Colonic mucosa (tissue), 4 donors: ENCODE measurements around the gene ASCC1. TPM values are rescaled to one million over a fixed set of nuclear protein-coding genes. Genes with fewer than 3 reads are reported as not detected.
"Not testable (repeated sequence)": the region's sequence is repeated elsewhere in the genome, so short reads cannot be mapped to it uniquely, and the experiment has no call there.

Source experiments
- DNase-seq: peaks from one replicate; pipeline ENCODE4 v3.0.0-alpha.2; 2020
- H3K27ac ChIP-seq: fragments of 200-600 bp; one replicate; pipeline ENCODE4 v1.8.0; 2021
- H3K27me3 ChIP-seq: fragments of 200-600 bp; one replicate; pipeline ENCODE4 v1.8.0; 2021
- H3K36me3 ChIP-seq: fragments of 200-600 bp; one replicate; pipeline ENCODE4 v1.8.0; 2021
- H3K4me1 ChIP-seq: fragments of 200-600 bp; one replicate; pipeline ENCODE4 v1.8.0; 2021; ENCODE audit warnings: mild to moderate bottlenecking
- H3K4me3 ChIP-seq: fragments of 200-600 bp; one replicate; pipeline ENCODE4 v1.8.0; 2021
- H3K9ac ChIP-seq, 2 donors: one replicate each; pipeline ENCODE4 v1.7.0; 2013; ENCODE audit warnings: control low read depth in 2 of 2, low read depth in 2 of 2, low read length in 2 of 2
- H3K9me3 ChIP-seq: fragments of 200-600 bp; one replicate; pipeline ENCODE4 v1.8.0; 2021
- intact Hi-C: fragments of 100-400 bp; cut with DNase I; formaldehyde crosslinking; loops from one replicate; pipeline ENCODE4 v1.14.1; 2022
- total RNA-seq, 2 donors: library from RNA; stranded (reverse); fragmentation: NEBNext Ultra II Directional in 1 of 2; extraction: Animal tissue kit (Norgen Biotek cat#: 25700) in 1 of 2; gene quantifications; one replicate each; pipeline ENCODE4 v1.2.1, GENCODE V29; 2021
- TF ChIP-seq, protein P1 (sequence below): fragments of 200-600 bp; IDR thresholded peaks from one replicate; pipeline ENCODE4 v1.8.0; 2022; ENCODE audit warnings: antibody characterized with exemption, mild to moderate bottlenecking
- donor health status: healthy.
- donor health status: DM: no; HTN: no; CAD: no.
- donor health status: DM: no; HTN: no; CAD: no.

Gene ASCC1
- total RNA-seq, 2 donors from 2014 or later: 16.2 to 19.2 TPM

DNA sequence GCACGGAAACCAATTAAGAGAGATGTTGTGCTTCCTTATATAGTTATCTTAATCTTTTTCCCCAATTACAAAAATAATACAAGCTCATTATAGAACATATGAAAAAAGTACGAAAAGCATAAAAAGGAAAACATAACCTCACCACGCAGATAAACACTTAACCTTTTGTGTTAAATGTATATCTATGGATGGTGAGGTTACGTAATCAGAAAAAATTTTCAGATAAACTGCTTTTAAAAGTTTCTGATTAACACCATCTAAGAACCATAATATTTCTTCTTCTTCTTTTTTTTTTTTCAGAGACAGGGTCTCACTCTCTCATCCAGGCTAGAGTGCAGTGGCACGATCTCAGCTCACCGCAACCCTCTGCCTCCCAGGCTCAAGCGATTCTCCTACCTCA lies 78.5 kb downstream of the ASCC1 start:
- Histone ChIP-seq H3K9ac (no peak overlapping the region), H3K4me3 (no peak overlapping the region), H3K27me3 (no peaks in the 10 kb centered on the region), H3K36me3 (no peaks in the 10 kb centered on the region), H3K4me1 (no peaks in the 10 kb centered on the region), H3K27ac (no peak overlapping the region), H3K9me3 (no peaks in the 10 kb centered on the region)
- TF ChIP-seq, protein P1, sequence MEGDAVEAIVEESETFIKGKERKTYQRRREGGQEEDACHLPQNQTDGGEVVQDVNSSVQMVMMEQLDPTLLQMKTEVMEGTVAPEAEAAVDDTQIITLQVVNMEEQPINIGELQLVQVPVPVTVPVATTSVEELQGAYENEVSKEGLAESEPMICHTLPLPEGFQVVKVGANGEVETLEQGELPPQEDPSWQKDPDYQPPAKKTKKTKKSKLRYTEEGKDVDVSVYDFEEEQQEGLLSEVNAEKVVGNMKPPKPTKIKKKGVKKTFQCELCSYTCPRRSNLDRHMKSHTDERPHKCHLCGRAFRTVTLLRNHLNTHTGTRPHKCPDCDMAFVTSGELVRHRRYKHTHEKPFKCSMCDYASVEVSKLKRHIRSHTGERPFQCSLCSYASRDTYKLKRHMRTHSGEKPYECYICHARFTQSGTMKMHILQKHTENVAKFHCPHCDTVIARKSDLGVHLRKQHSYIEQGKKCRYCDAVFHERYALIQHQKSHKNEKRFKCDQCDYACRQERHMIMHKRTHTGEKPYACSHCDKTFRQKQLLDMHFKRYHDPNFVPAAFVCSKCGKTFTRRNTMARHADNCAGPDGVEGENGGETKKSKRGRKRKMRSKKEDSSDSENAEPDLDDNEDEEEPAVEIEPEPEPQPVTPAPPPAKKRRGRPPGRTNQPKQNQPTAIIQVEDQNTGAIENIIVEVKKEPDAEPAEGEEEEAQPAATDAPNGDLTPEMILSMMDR: no peak
- no peak for DNase-seq
- intact Hi-C loops: no loop called here

DNA sequence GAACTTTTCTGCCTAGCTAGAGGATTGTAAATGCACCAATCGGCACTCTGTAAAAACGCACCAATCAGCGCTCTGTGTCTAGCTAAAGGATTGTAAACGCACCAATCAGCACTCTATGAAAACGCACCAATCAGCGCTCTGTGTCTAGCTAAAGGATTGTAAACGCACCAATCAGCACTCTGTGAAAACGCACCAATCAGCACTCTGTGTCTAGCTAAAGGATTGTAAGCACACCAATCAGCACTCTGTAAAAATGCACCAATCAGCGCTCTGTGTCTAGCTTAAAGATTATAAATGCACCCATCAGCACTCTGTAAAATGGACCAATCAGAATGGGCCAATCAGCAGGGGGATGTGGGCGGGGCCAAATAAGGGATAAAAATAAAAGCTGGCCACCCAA lies 79.9 kb downstream of the ASCC1 start:
- H3K4me1 ChIP-seq, intact Hi-C loops, H3K27me3 ChIP-seq, H3K9me3 ChIP-seq, H3K9ac ChIP-seq, DNase-seq, H3K27ac ChIP-seq, H3K4me3 ChIP-seq, H3K36me3 ChIP-seq: not testable (repeated sequence)

DNA sequence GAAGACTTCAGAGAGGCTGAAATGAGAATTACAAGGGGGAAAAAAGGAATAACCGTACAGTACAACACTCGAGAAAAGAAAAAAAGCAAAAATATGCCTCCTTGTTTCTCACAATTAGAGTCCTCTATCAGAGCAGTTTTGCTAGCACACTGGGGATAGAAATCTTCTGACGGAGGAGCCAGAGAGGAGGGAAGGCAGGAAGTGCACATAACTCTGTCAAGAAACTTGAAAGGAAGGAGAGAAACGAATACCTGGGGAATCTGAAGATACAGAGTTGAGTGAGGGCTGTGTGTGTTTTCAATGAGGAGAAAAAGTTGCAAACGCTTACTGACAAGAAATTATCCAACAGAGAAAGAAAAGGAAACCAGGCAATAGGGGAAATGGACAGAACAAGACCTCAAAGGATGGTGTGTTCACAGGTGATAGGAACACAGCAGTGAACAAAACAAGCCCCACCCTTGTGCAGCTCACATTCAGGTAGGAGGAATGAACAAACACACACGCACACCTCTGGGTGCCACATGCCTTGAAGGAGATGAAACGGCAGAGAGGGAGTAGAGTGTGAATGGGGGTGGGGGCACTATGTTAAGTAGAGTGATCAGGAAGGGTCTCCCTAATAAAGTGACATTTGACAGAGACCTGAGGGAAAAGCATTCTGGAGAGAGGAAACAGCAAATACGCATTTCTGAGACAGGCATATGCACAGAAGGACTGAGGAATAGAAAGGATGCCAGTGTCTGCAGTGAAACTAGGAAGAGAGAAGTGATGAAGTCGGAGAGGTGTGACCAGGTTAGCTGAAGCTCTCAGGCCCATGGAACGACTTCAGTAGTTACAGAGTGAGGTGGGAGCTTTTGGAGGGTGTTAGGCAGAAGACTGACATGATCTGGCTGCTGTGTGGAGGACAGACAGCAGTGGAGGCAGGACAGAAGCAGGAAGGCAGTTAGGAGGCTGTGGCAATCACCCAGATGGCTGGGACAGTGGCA lies 81.0 kb downstream of the ASCC1 start:
- DNase-seq: no peak
- TF ChIP-seq, protein P1: no peak
- Histone ChIP-seq H3K9ac (no peak overlapping the region), H3K4me3 (no peak overlapping the region), H3K9me3 (no peaks in the 10 kb centered on the region), H3K27ac (no peak overlapping the region), H3K27me3 (no peaks in the 10 kb centered on the region), H3K4me1 (no peaks in the 10 kb centered on the region), H3K36me3 (no peaks in the 10 kb centered on the region)
- intact Hi-C loops: no loop called here

DNA sequence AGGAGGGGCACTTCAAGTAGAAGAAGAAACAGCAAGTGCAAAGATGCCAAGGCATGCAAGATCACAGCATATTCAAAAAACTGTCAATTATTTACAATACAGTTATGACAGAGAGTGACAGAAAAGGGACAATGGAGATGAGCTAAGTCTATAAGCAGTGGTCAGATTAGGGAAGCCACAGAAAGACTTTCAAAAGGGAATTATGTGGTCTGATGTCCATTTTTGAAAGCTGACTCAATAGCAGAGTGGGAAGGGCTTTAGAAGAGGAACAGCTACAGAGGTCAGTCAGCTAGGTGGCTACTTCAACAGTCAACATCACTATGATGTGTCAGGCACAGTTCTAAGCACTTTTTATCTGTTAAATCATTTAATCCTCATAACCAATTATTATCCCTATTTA lies 82.6 kb downstream of the ASCC1 start:
- TF ChIP-seq, protein P1: no peak

DNA sequence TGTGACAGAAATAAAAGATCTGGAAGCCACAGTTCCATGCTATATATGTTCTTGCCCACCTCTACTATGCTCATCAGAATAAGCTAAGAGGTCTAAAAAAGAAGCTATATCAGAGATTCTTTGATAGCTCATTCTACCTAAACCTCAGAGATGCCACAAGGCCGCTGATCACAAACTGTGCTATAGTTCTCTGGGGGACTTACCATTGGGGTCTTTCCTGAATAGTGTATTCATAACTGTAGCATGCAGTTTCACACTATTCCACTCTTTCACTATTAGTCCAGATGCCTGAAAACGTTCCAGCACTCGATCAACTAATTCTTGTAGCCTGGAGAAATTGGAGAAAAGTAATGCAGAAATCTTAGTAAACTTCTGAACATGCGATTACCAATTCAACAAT lies 83.2 kb downstream of the ASCC1 start:
- Histone ChIP-seq H3K4me3 (no peak overlapping the region), H3K9ac (no peak overlapping the region), H3K4me1 (no peaks in the 10 kb centered on the region), H3K27me3 (no peaks in the 10 kb centered on the region), H3K27ac (no peak overlapping the region), H3K9me3 (no peaks in the 10 kb centered on the region), H3K36me3 (no peaks in the 10 kb centered on the region)
- no peak for DNase-seq
- TF ChIP-seq, protein P1: no peak
- intact Hi-C loops: no loop called here

More for the DNA sequence above, 82.6 kb downstream of the ASCC1 start:
- Histone ChIP-seq H3K27ac (no peak overlapping the region), H3K27me3 (no peaks in the 10 kb centered on the region), H3K9ac (no peak overlapping the region), H3K36me3 (no peaks in the 10 kb centered on the region), H3K4me3 (no peak overlapping the region), H3K4me1 (no peaks in the 10 kb centered on the region), H3K9me3 (no peaks in the 10 kb centered on the region)
- intact Hi-C loops: no loop called here
- DNase-seq: no peak

DNA sequence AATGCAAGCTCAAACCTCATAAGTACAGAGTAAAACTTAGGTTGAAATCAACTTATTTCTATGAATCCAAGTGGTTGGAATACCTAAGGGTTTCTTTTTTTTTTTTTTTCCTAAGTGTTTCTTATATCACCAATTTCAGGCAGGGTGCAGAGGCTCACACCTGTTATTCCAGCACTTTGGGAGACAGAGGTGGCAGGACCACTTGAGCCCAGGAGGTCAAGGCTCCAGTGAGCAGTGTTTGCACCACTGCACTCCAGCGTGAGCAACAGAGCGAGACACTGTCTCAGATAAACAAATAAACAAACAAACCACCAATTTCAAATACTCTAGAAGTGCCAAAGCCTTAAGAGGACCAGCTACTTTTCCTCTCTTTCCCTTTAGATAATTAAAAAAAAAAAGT lies 88.5 kb downstream of the ASCC1 start:
- H3K4me3 ChIP-seq: no peak overlapping the region
- H3K4me1 ChIP-seq: no peaks in the 10 kb centered on the region
- no peak for DNase-seq
- no peaks in the 10 kb centered on the region for H3K36me3 ChIP-seq
- no peaks in the 10 kb centered on the region for H3K27me3 ChIP-seq
- H3K9ac ChIP-seq: no peak overlapping the region
- H3K27ac ChIP-seq: no peak overlapping the region
- TF ChIP-seq, protein P1: no peak
- intact Hi-C loops: loop anchor here (5.0 to 10.0 kb wide), 2 partner anchors 97 to 215 kb away; no protein-coding TSS in a partner anchor
- no peaks in the 10 kb centered on the region for H3K9me3 ChIP-seq
